Dermis microvascular lymphatic vessel endothelial cell (primary cell): ENCODE measurements around the gene ATE1. TPM values are rescaled to one million over a fixed set of nuclear protein-coding genes. Genes with fewer than 3 reads are reported as not detected.
"Not testable (repeated sequence)": the region's sequence is repeated elsewhere in the genome, so short reads cannot be mapped to it uniquely, and the experiment has no call there.

ENCODE experiments used
- DNase-seq, 2 donors: peaks; one replicate each; pipeline versions ENCODE4 v3.0.0 to v3.0.0-alpha.2; 2010; ENCODE audit warnings: low read depth in 2 of 2
- total RNA-seq: library from RNA; depleted of rRNA; stranded (reverse); fragments of >200 nt; gene quantifications from 2 replicates; pipeline ENCODE4 v1.2.1, GENCODE V29; 2014

The ATE1 gene
- total RNA-seq, 1 donor from 2014 or later = 31.1 TPM

- not testable (repeated sequence) for DNase-seq
These were observed 2.6 kb upstream of the ATE1 start for GRCh38 chr10:121930268-121931085.

GRCh38 chr10:121929585-121930267 is 1.9 kb upstream of the ATE1 start:
- not testable (repeated sequence) for DNase-seq

GRCh38 chr10:121928528-121928884 is 675 bp upstream of the ATE1 start:
- DNase-seq = no peak

- DNase-seq = peak; percentile 70 to 78
These were observed 452 bp downstream of the ATE1 start for GRCh38 chr10:121927318-121927840.

- DNase-seq = peak; percentile 26 to 30
These were observed 1.0 kb downstream of the ATE1 start for GRCh38 chr10:121926671-121927317.

GRCh38 chr10:121926157-121926556 is 1.7 kb downstream of the ATE1 start:
- DNase-seq = no peak

- no peak for DNase-seq
These were observed 6.4 kb downstream of the ATE1 start for GRCh38 chr10:121921238-121921931.

- no peak for DNase-seq
These were observed 8.2 kb downstream of the ATE1 start for GRCh38 chr10:121919666-121920065.

GRCh38 chr10:121918800-121919199 is 9.0 kb downstream of the ATE1 start:
- not testable (repeated sequence) for DNase-seq

GRCh38 chr10:121914661-121915060 is 13.2 kb downstream of the ATE1 start:
- no peak for DNase-seq

- no peak for DNase-seq
These were observed 16.5 kb downstream of the ATE1 start for GRCh38 chr10:121911421-121911697.

GRCh38 chr10:121910673-121911420 is 17.0 kb downstream of the ATE1 start:
- peak in 1 of 2 donors; percentile 6 for DNase-seq

GRCh38 chr10:121904888-121905287 is 22.9 kb downstream of the ATE1 start:
- no peak for DNase-seq

GRCh38 chr10:121900443-121901174 is 27.2 kb downstream of the ATE1 start:
- peak; percentile 57 to 74 for DNase-seq

- DNase-seq = no peak
These were observed 28.1 kb downstream of the ATE1 start for GRCh38 chr10:121899727-121900126.

GRCh38 chr10:121891103-121891502 is 36.7 kb downstream of the ATE1 start:
- DNase-seq = no peak

GRCh38 chr10:121889212-121889611 is 38.6 kb downstream of the ATE1 start:
- no peak for DNase-seq

GRCh38 chr10:121886997-121887622 is 40.7 kb downstream of the ATE1 start:
- DNase-seq = peak; percentile 35 to 70

GRCh38 chr10:121886181-121886580 is 41.6 kb downstream of the ATE1 start:
- DNase-seq = no peak

GRCh38 chr10:121880895-121881294 is 46.9 kb downstream of the ATE1 start:
- DNase-seq = peak; percentile 45 to 55
